SK-N-SH treated with all-trans-retinoic acid at 6 μM for 48 hours (cell line): ENCODE results near the gene LHX5.

Experiments
- TOX ChIP-seq: fragments of 250-450 bp; sonication (Bioruptor Pico); IDR thresholded peaks from 2 replicates; pipeline ENCODE4 v1.8.0; 2021; ENCODE audit warnings: mild to moderate bottlenecking, moderate library complexity, borderline replicate concordance
- ZFP3 ChIP-seq: fragments of 250-450 bp; sonication (Bioruptor Pico); IDR thresholded peaks from 2 replicates; pipeline ENCODE4 v1.5.0; 2020; ENCODE audit warnings: mild to moderate bottlenecking, moderate library complexity

DNA sequence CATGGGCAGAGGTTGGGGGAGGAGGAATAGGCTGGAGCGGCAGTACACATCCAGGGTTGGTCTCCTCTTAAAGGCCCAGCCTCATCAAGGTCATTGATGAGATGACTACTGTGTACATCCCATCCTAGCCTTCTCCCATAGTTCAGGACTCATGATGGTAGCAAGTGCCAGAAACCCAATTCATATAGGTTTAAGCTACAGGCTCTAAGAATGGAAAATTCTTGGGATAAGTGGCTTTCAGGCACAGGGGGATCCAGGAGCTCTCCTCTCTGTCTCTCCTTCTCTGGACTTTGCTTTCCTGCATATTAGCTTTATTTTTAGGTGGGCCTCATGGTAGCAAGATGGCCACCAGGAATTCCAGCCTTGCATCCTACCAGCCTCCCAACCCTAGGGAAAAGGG is 43.2 kb downstream of the LHX5 start:
- no peak for TF ChIP-seq TOX (CRISPR knock-in tag)
- no peak for TF ChIP-seq ZFP3
